ENCODE results near the gene DENND5B.

Gene DENND5B

GRCh38 chr12:31494455-31494854 lies 96.5 kb downstream of the DENND5B start:
- Histone ChIP-seq H3K4me3 (replicated peaks; ENCODE audit: insufficient read depth, low read length) (no peak overlapping the region), H3K27me3 (ENCODE audit: insufficient read depth, poor library complexity, severe bottlenecking) (no peaks in the 10 kb centered on the region), H3K27ac (replicated peaks) (no peak overlapping the region)
- TF ChIP-seq, protein P1, sequence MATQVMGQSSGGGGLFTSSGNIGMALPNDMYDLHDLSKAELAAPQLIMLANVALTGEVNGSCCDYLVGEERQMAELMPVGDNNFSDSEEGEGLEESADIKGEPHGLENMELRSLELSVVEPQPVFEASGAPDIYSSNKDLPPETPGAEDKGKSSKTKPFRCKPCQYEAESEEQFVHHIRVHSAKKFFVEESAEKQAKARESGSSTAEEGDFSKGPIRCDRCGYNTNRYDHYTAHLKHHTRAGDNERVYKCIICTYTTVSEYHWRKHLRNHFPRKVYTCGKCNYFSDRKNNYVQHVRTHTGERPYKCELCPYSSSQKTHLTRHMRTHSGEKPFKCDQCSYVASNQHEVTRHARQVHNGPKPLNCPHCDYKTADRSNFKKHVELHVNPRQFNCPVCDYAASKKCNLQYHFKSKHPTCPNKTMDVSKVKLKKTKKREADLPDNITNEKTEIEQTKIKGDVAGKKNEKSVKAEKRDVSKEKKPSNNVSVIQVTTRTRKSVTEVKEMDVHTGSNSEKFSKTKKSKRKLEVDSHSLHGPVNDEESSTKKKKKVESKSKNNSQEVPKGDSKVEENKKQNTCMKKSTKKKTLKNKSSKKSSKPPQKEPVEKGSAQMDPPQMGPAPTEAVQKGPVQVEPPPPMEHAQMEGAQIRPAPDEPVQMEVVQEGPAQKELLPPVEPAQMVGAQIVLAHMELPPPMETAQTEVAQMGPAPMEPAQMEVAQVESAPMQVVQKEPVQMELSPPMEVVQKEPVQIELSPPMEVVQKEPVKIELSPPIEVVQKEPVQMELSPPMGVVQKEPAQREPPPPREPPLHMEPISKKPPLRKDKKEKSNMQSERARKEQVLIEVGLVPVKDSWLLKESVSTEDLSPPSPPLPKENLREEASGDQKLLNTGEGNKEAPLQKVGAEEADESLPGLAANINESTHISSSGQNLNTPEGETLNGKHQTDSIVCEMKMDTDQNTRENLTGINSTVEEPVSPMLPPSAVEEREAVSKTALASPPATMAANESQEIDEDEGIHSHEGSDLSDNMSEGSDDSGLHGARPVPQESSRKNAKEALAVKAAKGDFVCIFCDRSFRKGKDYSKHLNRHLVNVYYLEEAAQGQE (IDR thresholded peaks at IDR 0.05; ENCODE audit: insufficient replicate concordance, low read depth) = no peak
- TF ChIP-seq CTCF (IDR thresholded peaks at IDR 0.05; ENCODE audit: insufficient read depth, low read length) (no peak), GABPA (IDR thresholded peaks at IDR 0.05; ENCODE audit: low read depth) (no peak)
- DNase-seq (ENCODE audit: low read depth in 1 of 2, low spot score in 1 of 2) = no peak

DNA sequence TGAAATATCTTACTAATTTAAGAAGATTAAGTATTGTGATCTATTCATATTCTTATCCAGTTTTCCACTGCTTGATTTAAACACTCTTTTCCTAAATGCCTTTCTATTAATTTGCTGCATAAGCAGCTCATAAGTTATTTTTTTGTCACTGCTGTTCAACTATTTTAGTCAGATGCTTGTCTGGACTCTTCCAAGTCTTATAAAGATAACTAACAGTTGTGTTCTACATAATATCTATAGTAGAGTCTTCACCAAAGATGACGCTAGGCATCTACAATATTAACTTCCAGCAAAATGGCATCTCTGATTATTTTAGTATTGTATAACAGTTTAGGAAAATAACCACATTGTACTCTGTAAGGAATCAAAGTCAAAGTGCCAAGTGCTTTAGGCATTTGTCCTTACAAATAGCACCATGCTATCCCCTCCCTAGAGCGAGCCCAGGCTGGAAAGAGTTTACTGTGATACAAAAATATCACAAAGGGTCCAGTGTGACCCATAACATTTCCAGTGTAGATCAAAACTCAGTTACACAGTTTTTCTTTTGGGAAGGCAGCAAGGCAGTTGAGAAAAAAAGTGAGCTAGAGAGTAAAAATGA lies 98.2 kb downstream of the DENND5B start:
- Histone ChIP-seq H3K27ac (replicated peaks) (no peak overlapping the region), H3K27me3 (ENCODE audit: insufficient read depth, poor library complexity, severe bottlenecking) (no peaks in the 10 kb centered on the region), H3K4me3 (replicated peaks; ENCODE audit: insufficient read depth, low read length) (no peak overlapping the region)
- DNase-seq (ENCODE audit: low read depth in 1 of 2, low spot score in 1 of 2) = no peak
- TF ChIP-seq POLR2AphosphoS5 (IDR thresholded peaks at IDR 0.05; ENCODE audit: low read depth) (no peak), SPI1 (IDR thresholded peaks at IDR 0.05; ENCODE audit: borderline replicate concordance, low read depth) (no peak), GABPA (IDR thresholded peaks at IDR 0.05; ENCODE audit: low read depth) (no peak), CTCF (IDR thresholded peaks at IDR 0.05; ENCODE audit: insufficient read depth, low read length) (no peak)
- TF ChIP-seq, protein P1 (IDR thresholded peaks at IDR 0.05; ENCODE audit: insufficient replicate concordance, low read depth) = no peak

DNA sequence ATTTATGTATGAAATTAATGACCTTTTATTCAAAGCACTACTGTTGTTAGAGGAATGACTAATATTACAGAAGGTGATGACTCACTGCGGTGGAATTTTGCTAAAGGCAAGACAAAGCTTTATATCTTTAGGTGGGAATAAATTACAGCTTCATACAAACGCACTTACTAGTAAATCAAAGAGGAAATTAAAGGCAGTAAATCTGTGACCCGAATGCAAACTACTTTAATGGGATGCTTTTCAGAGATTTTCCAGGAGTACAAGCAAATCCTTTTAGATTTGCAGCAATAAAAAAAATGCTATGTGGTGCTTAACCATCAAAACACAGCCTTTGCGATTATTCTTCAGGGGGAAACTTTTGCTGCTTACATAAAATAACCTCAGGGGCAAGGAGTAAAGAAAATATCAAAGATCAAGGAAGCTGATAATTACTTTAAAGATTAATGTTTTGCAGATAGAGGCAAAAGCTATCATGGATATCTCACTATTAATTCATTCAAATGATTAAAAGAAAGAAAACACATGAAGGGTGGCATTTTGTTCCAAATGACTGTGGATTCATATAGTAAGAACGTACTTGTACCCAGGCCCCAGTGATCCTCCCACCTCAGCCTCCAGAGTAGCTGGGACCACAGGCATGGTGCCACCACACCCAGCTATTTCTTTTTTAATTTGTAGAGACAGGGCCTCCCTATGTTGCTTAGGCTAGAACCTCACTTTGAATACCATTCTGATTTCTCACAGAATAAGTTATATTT lies 98.9 kb downstream of the DENND5B start:
- no peak for DNase-seq (ENCODE audit: low read depth in 1 of 2, low spot score in 1 of 2)
- Histone ChIP-seq H3K27me3 (ENCODE audit: insufficient read depth, poor library complexity, severe bottlenecking) (no peaks in the 10 kb centered on the region), H3K27ac (replicated peaks) (no peak overlapping the region), H3K4me3 (replicated peaks; ENCODE audit: insufficient read depth, low read length) (no peak overlapping the region)
- no peak for TF ChIP-seq SPI1 (IDR thresholded peaks at IDR 0.05; ENCODE audit: borderline replicate concordance, low read depth)
- no peak for TF ChIP-seq CTCF (IDR thresholded peaks at IDR 0.05; ENCODE audit: insufficient read depth, low read length)
- TF ChIP-seq GABPA (IDR thresholded peaks at IDR 0.05; ENCODE audit: low read depth) = no peak
- no peak for TF ChIP-seq POLR2AphosphoS5 (IDR thresholded peaks at IDR 0.05; ENCODE audit: low read depth)
- TF ChIP-seq, protein P1 (IDR thresholded peaks at IDR 0.05; ENCODE audit: insufficient replicate concordance, low read depth) = no peak
